KMS-11 (cell line): Measurements from ENCODE around the gene HDAC11.

ENCODE experiments used
- H2AFZ ChIP-seq: fragments of 200-600 bp; sonication (generic); 2 replicates; pipeline ENCODE4 v1.6.1; 2016; ENCODE audit warnings: antibody characterized with exemption, mixed run types, low read depth
- H3K27ac ChIP-seq: fragments of 200-600 bp; sonication (generic); 2 replicates; pipeline ENCODE4 v1.6.1; 2016; ENCODE audit warnings: mild to moderate bottlenecking, mixed run types
- H3K27me3 ChIP-seq: fragments of 200-600 bp; sonication (generic); 2 replicates; pipeline ENCODE4 v1.6.1; 2017; ENCODE audit warnings: mild to moderate bottlenecking, low read depth, mixed run types, moderate library complexity; ENCODE audit not compliant: insufficient read depth
- H3K36me3 ChIP-seq: fragments of 200-600 bp; sonication (generic); 2 replicates; pipeline ENCODE4 v1.6.1; 2017; ENCODE audit warnings: mild to moderate bottlenecking, mixed run types; ENCODE audit not compliant: insufficient read depth
- H3K4me1 ChIP-seq: fragments of 200-600 bp; sonication (generic); 2 replicates; pipeline ENCODE4 v1.6.1; 2016; ENCODE audit warnings: mild to moderate bottlenecking, low read depth, mixed run types; ENCODE audit not compliant: poor library complexity, severe bottlenecking
- H3K4me2 ChIP-seq: fragments of 200-600 bp; sonication (generic); 2 replicates; pipeline ENCODE4 v1.7.0; 2016; ENCODE audit warnings: mild to moderate bottlenecking, mixed run types
- H3K4me3 ChIP-seq: fragments of 200-600 bp; sonication (generic); IDR thresholded peaks from 2 replicates; pipeline ENCODE4 v1.6.1; 2017; ENCODE audit warnings: low read depth, low read length, mixed read lengths; ENCODE audit not compliant: insufficient read depth
- H3K79me2 ChIP-seq: fragments of 200-600 bp; sonication (generic); 2 replicates; pipeline ENCODE4 v1.6.1; 2016; ENCODE audit warnings: low read depth, mixed run types; ENCODE audit not compliant: insufficient read depth
- H3K9ac ChIP-seq: fragments of 200-600 bp; sonication (generic); 2 replicates; pipeline ENCODE4 v1.6.1; 2016; ENCODE audit warnings: mild to moderate bottlenecking, mixed run types
- H4K20me1 ChIP-seq: fragments of 200-600 bp; sonication (generic); 2 replicates; pipeline ENCODE4 v1.6.1; 2016; ENCODE audit warnings: mild to moderate bottlenecking, mixed run types; ENCODE audit not compliant: insufficient read depth
- TF ChIP-seq, protein P1 (sequence below): fragments of 200-600 bp; sonication (generic); conservative IDR thresholded peaks from 2 replicates; pipeline ENCODE4 v1.6.1; 2017; ENCODE audit warnings: low read depth, mild to moderate bottlenecking, antibody characterized with exemption, low read length, moderate library complexity, mixed read lengths

The HDAC11 gene

DNA sequence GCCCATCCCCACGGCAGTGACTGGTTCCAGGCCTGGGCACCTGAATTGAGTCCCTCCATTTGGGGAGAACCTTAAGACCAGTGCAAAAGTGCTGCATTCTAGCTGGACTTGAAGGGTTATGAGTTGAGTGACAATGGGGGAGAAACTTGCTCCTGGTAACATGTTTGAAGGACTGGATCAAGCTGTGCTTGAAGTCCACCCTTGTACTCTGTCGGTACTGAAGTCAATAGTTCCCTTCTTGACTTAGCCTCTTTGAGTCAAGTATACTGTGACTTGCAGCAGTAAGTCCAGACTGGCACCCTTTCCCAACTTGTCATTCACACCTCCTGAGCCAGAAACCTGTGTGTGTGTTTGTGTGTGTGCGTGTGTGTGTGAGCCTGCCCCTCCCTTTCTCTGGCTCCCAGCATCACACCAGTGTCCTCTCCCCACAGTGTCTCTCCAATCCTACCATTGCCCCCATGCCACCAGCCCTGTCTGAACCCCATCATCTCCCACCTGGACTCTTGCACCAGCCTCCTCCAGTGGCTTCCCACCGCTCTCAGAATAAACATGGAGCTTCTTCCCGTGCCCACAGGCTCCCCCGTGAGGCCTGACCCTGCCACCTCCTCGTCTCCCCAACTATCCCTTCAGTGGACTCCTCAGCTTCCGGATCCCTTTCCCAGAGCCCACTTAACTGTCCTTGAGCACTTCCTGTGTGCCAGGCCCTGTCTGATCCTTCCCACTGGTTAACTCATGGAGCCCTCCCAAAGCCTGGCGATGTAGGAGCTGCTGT lies 58.6 kb downstream of the HDAC11 start:
- Histone ChIP-seq H3K36me3 (no peaks in the 10 kb centered on the region), H4K20me1 (no peaks in the 10 kb centered on the region), H3K4me1 (peaks cover 3% of the 10 kb centered on the region), H2AFZ (no peak overlapping the region), H3K9ac (no peak overlapping the region), H3K4me3 (no peak overlapping the region), H3K4me2 (no peak overlapping the region), H3K27ac (no peak overlapping the region), H3K27me3 (no peaks in the 10 kb centered on the region; the same call in 1 of the 2 replicates), H3K79me2 (no peaks in the 10 kb centered on the region)
- TF ChIP-seq, protein P1, sequence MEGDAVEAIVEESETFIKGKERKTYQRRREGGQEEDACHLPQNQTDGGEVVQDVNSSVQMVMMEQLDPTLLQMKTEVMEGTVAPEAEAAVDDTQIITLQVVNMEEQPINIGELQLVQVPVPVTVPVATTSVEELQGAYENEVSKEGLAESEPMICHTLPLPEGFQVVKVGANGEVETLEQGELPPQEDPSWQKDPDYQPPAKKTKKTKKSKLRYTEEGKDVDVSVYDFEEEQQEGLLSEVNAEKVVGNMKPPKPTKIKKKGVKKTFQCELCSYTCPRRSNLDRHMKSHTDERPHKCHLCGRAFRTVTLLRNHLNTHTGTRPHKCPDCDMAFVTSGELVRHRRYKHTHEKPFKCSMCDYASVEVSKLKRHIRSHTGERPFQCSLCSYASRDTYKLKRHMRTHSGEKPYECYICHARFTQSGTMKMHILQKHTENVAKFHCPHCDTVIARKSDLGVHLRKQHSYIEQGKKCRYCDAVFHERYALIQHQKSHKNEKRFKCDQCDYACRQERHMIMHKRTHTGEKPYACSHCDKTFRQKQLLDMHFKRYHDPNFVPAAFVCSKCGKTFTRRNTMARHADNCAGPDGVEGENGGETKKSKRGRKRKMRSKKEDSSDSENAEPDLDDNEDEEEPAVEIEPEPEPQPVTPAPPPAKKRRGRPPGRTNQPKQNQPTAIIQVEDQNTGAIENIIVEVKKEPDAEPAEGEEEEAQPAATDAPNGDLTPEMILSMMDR: no peak

DNA sequence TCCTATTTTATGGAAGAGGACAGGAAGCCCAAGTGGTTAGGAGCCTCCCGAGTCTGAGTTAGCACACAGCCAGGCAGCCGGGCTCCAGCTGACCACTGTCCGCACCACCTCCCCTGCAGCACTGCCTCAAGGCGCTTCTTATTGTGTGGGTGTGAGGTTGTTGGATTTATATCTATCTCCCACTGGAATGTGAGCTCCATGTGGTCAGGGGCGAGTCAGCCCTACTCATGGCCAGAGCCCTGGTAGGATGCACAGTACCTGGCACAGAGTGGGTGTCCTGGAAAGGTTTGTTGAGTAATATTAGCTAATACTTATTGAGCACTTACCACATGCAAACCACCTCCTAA lies 59.2 kb downstream of the HDAC11 start:
- H3K4me2 ChIP-seq: no peak overlapping the region
- H2AFZ ChIP-seq: no peak overlapping the region
- H3K4me3 ChIP-seq: no peak overlapping the region
- no peaks in the 10 kb centered on the region for H3K27me3 ChIP-seq
- H3K79me2 ChIP-seq: no peaks in the 10 kb centered on the region
- H3K27ac ChIP-seq: no peak overlapping the region
- TF ChIP-seq, protein P1: no peak
- no peak overlapping the region for H3K9ac ChIP-seq
- H3K4me1 ChIP-seq: peaks cover 8% of the 10 kb centered on the region
- no peaks in the 10 kb centered on the region for H4K20me1 ChIP-seq
- no peaks in the 10 kb centered on the region for H3K36me3 ChIP-seq

DNA sequence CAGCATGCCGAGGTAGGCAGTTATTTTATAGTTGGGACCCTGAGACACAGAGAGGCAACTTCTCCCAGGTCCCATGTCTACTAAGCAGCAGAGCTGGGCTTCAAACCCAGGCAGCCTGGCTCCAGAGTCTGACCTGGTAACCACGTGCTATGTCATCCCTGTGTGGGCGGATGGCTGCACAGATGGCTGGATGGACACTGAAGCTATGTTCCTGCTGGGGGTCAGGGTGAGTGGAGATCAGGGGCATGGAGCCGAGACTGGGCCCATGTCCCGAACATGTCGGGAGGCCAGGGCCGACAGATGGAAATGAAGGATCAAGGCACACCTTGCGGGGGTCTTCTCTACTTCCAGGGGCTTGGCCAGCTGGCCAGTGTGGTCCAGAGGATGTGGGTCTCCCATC lies 59.6 kb downstream of the HDAC11 start:
- Histone ChIP-seq H2AFZ (no peak overlapping the region), H3K4me3 (no peak overlapping the region), H3K4me2 (no peak overlapping the region), H3K27ac (no peak overlapping the region), H3K79me2 (no peaks in the 10 kb centered on the region), H3K4me1 (peaks cover 12% of the 10 kb centered on the region), H3K36me3 (no peaks in the 10 kb centered on the region), H3K27me3 (no peaks in the 10 kb centered on the region), H3K9ac (no peak overlapping the region), H4K20me1 (no peaks in the 10 kb centered on the region)
- TF ChIP-seq, protein P1: no peak

DNA sequence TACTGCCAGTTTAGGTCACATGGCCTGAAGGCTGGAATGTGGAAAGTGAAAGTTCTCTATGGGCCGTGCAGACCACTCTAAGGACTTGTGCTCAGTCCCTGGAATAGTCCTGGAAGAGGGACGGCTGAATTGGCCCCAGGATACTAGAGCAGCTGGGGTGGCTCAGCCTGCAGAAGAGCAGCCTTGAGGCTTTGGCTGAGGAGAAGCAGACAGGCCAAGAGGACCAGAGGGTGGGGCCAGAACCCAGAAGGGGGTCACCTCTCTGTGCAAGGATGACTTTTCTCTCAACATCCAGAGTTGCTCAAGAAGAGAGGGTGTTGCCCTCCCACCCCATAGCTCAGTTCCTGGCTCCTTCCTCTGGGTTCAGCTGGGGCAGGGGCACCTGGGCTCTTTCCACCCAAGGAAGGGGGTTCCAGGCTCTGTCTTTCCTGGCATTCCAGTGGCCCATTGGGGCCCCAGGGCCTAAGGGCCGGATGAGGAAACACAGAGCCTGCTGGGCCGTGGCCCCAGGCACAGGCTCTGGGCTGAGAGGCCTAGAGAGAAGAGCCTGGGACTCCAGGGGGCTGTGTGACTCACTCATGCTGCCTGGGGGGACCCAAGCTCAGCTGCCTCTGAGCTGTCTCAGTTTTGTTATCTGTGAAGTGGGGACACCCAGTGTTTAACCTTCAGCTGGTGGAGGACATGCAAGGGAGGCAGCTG lies 60.3 kb downstream of the HDAC11 start:
- no peak overlapping the region for H2AFZ ChIP-seq
- peaks cover 19% of the 10 kb centered on the region for H3K4me1 ChIP-seq
- TF ChIP-seq, protein P1: no peak
- H3K4me2 ChIP-seq: no peak overlapping the region
- H3K27me3 ChIP-seq: no peaks in the 10 kb centered on the region
- no peaks in the 10 kb centered on the region for H4K20me1 ChIP-seq
- H3K27ac ChIP-seq: no peak overlapping the region
- no peaks in the 10 kb centered on the region for H3K36me3 ChIP-seq
- H3K4me3 ChIP-seq: no peak overlapping the region
- H3K79me2 ChIP-seq: no peaks in the 10 kb centered on the region
- no peak overlapping the region for H3K9ac ChIP-seq
